Middle frontal gyrus (tissue), 1 donor: ENCODE measurements around the gene PRR23B.
"Not testable (repeated sequence)": the region's sequence is repeated elsewhere in the genome, so short reads cannot be mapped to it uniquely, and the experiment has no call there.

Experiments used
- DNase-seq: peaks from one replicate; pipeline ENCODE4 v3.0.0-alpha.2; 2015; ENCODE audit warnings: low spot score; ENCODE audit errors: extremely low spot score

The PRR23B gene

GRCh38 chr3:139020868-139021234, at the start of gene PRR23B:
TSS of gene PRR23B (minus strand) at chr3:139020926. CDS start at chr3:139020661, 265 bp downstream.
- DNase-seq = no peak

GRCh38 chr3:139062918-139063317, 42.2 kb upstream of the PRR23B start:
- DNase-seq = no peak

GRCh38 chr3:139052802-139053600, 32.3 kb upstream of the PRR23B start:
- no peak for DNase-seq

GRCh38 chr3:139044366-139045210, 23.9 kb upstream of the PRR23B start, which contains the start of gene PRR23C:
TSS of gene PRR23C (minus strand) at chr3:139044892. CDS start at chr3:139044620, 272 bp downstream.
- DNase-seq = no peak

- no peak for DNase-seq
These were observed 23.0 kb upstream of the PRR23B start for GRCh38 chr3:139043554-139044365.

GRCh38 chr3:139037478-139037877, 16.8 kb upstream of the PRR23B start:
- DNase-seq = no peak

- no peak for DNase-seq
These were observed 11.7 kb upstream of the PRR23B start for GRCh38 chr3:139032326-139033002.

GRCh38 chr3:139030576-139030975, 9.8 kb upstream of the PRR23B start:
- not testable (repeated sequence) for DNase-seq

- DNase-seq = no peak
These were observed 4.2 kb upstream of the PRR23B start for GRCh38 chr3:139024968-139025367.

GRCh38 chr3:139020036-139020867, 474 bp downstream of the PRR23B start:
- no peak for DNase-seq

- DNase-seq = no peak
These were observed 4.2 kb downstream of the PRR23B start for GRCh38 chr3:139016430-139017048.

GRCh38 chr3:139006051-139006716, 14.5 kb downstream of the PRR23B start, which contains the start of gene PRR23A:
TSS of gene PRR23A (minus strand) at chr3:139006268. CDS start at chr3:139006268, 0 bp downstream.
- no peak for DNase-seq

GRCh38 chr3:139005356-139005993, 15.3 kb downstream of the PRR23B start:
- no peak for DNase-seq

GRCh38 chr3:138995706-138996105, 25.0 kb downstream of the PRR23B start:
- DNase-seq = no peak

GRCh38 chr3:138987181-138987580, 33.5 kb downstream of the PRR23B start:
- no peak for DNase-seq

GRCh38 chr3:138985932-138986331, 34.8 kb downstream of the PRR23B start:
- DNase-seq = no peak

GRCh38 chr3:138984816-138985215, 35.9 kb downstream of the PRR23B start:
- no peak for DNase-seq

GRCh38 chr3:138976047-138976446, 44.7 kb downstream of the PRR23B start:
- no peak for DNase-seq
